Measurements from ENCODE around the gene CRYGD.
A peak's percentile ranks its signal among the peaks of the same experiment; 100 is the strongest.

CRYGD gene

GRCh38 chr2:208090420-208090819 is 33.9 kb downstream of the CRYGD start:
- Histone ChIP-seq H3K27me3 (ENCODE audit: control insufficient read depth, insufficient read depth, low read length) (no peaks in the 10 kb centered on the region), H3K9me3 (ENCODE audit: control insufficient read depth, insufficient read depth, low read length) (no peaks in the 10 kb centered on the region), H3K27ac (ENCODE audit: low read length) (no peak overlapping the region), H3K36me3 (ENCODE audit: control insufficient read depth, insufficient read depth, low read length) (no peaks in the 10 kb centered on the region), H3K4me1 (ENCODE audit: control insufficient read depth, insufficient read depth, low read length) (no peaks in the 10 kb centered on the region), H3K4me3 (ENCODE audit: low read length) (no peak overlapping the region)
- no peak for DNase-seq (ENCODE audit: low read depth, low spot score)

GRCh38 chr2:208086029-208086428 is 38.3 kb downstream of the CRYGD start:
- no peak for DNase-seq (ENCODE audit: low read depth, low spot score)
- no peak overlapping the region for H3K27ac ChIP-seq (ENCODE audit: low read length)
- H3K36me3 ChIP-seq (ENCODE audit: control insufficient read depth, insufficient read depth, low read length) = no peaks in the 10 kb centered on the region
- H3K4me1 ChIP-seq (ENCODE audit: control insufficient read depth, insufficient read depth, low read length) = no peaks in the 10 kb centered on the region
- H3K9me3 ChIP-seq (ENCODE audit: control insufficient read depth, insufficient read depth, low read length) = no peaks in the 10 kb centered on the region
- no peaks in the 10 kb centered on the region for H3K27me3 ChIP-seq (ENCODE audit: control insufficient read depth, insufficient read depth, low read length)
- H3K4me3 ChIP-seq (ENCODE audit: low read length) = no peak overlapping the region
- no CpG with 5 or more reads among the region's 1 CpG for WGBS (ENCODE audit: insufficient coverage, insufficient read length)

GRCh38 chr2:208083807-208084206 is 40.5 kb downstream of the CRYGD start:
- H3K9me3 ChIP-seq (ENCODE audit: control insufficient read depth, insufficient read depth, low read length) = no peaks in the 10 kb centered on the region

GRCh38 chr2:208077276-208077675 is 47.0 kb downstream of the CRYGD start:
- H3K27me3 ChIP-seq (ENCODE audit: control insufficient read depth, insufficient read depth, low read length) = no peaks in the 10 kb centered on the region
- WGBS (ENCODE audit: insufficient coverage, insufficient read length) = no CpG with 5 or more reads among the region's 2 CpGs
- H3K4me3 ChIP-seq (ENCODE audit: low read length) = no peak overlapping the region
- H3K36me3 ChIP-seq (ENCODE audit: control insufficient read depth, insufficient read depth, low read length) = no peaks in the 10 kb centered on the region
- H3K4me1 ChIP-seq (ENCODE audit: control insufficient read depth, insufficient read depth, low read length) = no peaks in the 10 kb centered on the region
- H3K27ac ChIP-seq (ENCODE audit: low read length) = no peak overlapping the region
- no peaks in the 10 kb centered on the region for H3K9me3 ChIP-seq (ENCODE audit: control insufficient read depth, insufficient read depth, low read length)
- no peak for DNase-seq (ENCODE audit: low read depth, low spot score)

More at GRCh38 chr2:208083807-208084206, 40.5 kb downstream of the CRYGD start:
- Histone ChIP-seq H3K4me3 (ENCODE audit: low read length) (no peak overlapping the region), H3K27me3 (ENCODE audit: control insufficient read depth, insufficient read depth, low read length) (no peaks in the 10 kb centered on the region), H3K27ac (ENCODE audit: low read length) (no peak overlapping the region), H3K4me1 (ENCODE audit: control insufficient read depth, insufficient read depth, low read length) (no peaks in the 10 kb centered on the region), H3K36me3 (ENCODE audit: control insufficient read depth, insufficient read depth, low read length) (no peaks in the 10 kb centered on the region)
- no peak for DNase-seq (ENCODE audit: low read depth, low spot score)

GRCh38 chr2:208074610-208075356 is 49.5 kb downstream of the CRYGD start:
- H3K4me3 ChIP-seq (ENCODE audit: low read length) = no peak overlapping the region
- H3K27ac ChIP-seq (ENCODE audit: low read length) = no peak overlapping the region
- H3K4me1 ChIP-seq (ENCODE audit: control insufficient read depth, insufficient read depth, low read length) = no peaks in the 10 kb centered on the region
- no peak for DNase-seq (ENCODE audit: low read depth, low spot score)
- H3K36me3 ChIP-seq (ENCODE audit: control insufficient read depth, insufficient read depth, low read length) = no peaks in the 10 kb centered on the region
- no peaks in the 10 kb centered on the region for H3K27me3 ChIP-seq (ENCODE audit: control insufficient read depth, insufficient read depth, low read length)
- no CpG with 5 or more reads among the region's 9 CpGs for WGBS (ENCODE audit: insufficient coverage, insufficient read length)
- H3K9me3 ChIP-seq (ENCODE audit: control insufficient read depth, insufficient read depth, low read length) = no peaks in the 10 kb centered on the region

- no peaks in the 10 kb centered on the region for H3K9me3 ChIP-seq (ENCODE audit: control insufficient read depth, insufficient read depth, low read length)
- H3K4me3 ChIP-seq (ENCODE audit: low read length) = no peak overlapping the region
- DNase-seq (ENCODE audit: low read depth, low spot score) = peak; percentile 82
- no peak overlapping the region for H3K27ac ChIP-seq (ENCODE audit: low read length)
- no peaks in the 10 kb centered on the region for H3K4me1 ChIP-seq (ENCODE audit: control insufficient read depth, insufficient read depth, low read length)
- H3K27me3 ChIP-seq (ENCODE audit: control insufficient read depth, insufficient read depth, low read length) = no peaks in the 10 kb centered on the region
- WGBS (ENCODE audit: insufficient coverage, insufficient read length) = no CpG with 5 or more reads among the region's 9 CpGs
- no peaks in the 10 kb centered on the region for H3K36me3 ChIP-seq (ENCODE audit: control insufficient read depth, insufficient read depth, low read length)
Measured at GRCh38 chr2:208072250-208072892, 52.0 kb downstream of the CRYGD start.

Measured in iPS DF 6.9 (cell line).